HEK293 (cell line): ENCODE measurements around the gene QRICH2.
A peak's percentile ranks its signal among the peaks of the same experiment; 100 is the strongest.

Experiments
- INSM2 ChIP-seq: fragments of 450-650 bp; formaldehyde crosslinking; IDR thresholded peaks from 2 replicates; pipeline ENCODE4 v1.5.1; 2016; ENCODE audit warnings: missing biosample characterization, missing genetic modification characterization
- KLF10 ChIP-seq: fragments of 450-650 bp; IDR thresholded peaks from 2 replicates; pipeline ENCODE4 v1.5.1; 2018; ENCODE audit warnings: missing biosample characterization, mild to moderate bottlenecking, missing genetic modification characterization
- KLF9 ChIP-seq: fragments of 450-650 bp; formaldehyde crosslinking; IDR thresholded peaks from 2 replicates; pipeline ENCODE4 v1.5.1; 2016; ENCODE audit warnings: missing biosample characterization, missing genetic modification characterization, low read depth
- PRDM2 ChIP-seq: fragments of 450-650 bp; formaldehyde crosslinking; IDR thresholded peaks from 2 replicates; pipeline ENCODE4 v1.5.1; 2016; ENCODE audit warnings: missing biosample characterization, missing genetic modification characterization, borderline replicate concordance
- ZBTB48 ChIP-seq: fragments of 450-650 bp; formaldehyde crosslinking; IDR thresholded peaks from 2 replicates; pipeline ENCODE4 v1.5.1; 2016; ENCODE audit warnings: missing biosample characterization, missing genetic modification characterization
- ZBTB7A ChIP-seq: fragments of 450-650 bp; formaldehyde crosslinking; IDR thresholded peaks from 2 replicates; pipeline ENCODE4 v1.5.1; 2016; ENCODE audit warnings: low read depth, missing biosample characterization, missing genetic modification characterization
- ZBTB8A ChIP-seq: fragments of 450-650 bp; formaldehyde crosslinking; IDR thresholded peaks from 2 replicates; pipeline ENCODE4 v1.5.1; 2016; ENCODE audit warnings: missing biosample characterization, missing genetic modification characterization
- ZNF121 ChIP-seq: fragments of 450-650 bp; formaldehyde crosslinking; IDR thresholded peaks from 2 replicates; pipeline ENCODE4 v1.5.1; 2016; ENCODE audit warnings: missing biosample characterization, missing genetic modification characterization
- ZNF169 ChIP-seq: fragments of 450-650 bp; formaldehyde crosslinking; IDR thresholded peaks from 2 replicates; pipeline ENCODE4 v1.5.1; 2016; ENCODE audit warnings: missing biosample characterization, missing genetic modification characterization
- ZNF223 ChIP-seq: fragments of 450-650 bp; formaldehyde crosslinking; IDR thresholded peaks from 2 replicates; pipeline ENCODE4 v1.5.1; 2016; ENCODE audit warnings: missing biosample characterization, missing genetic modification characterization
- ZNF354C ChIP-seq: fragments of 450-650 bp; formaldehyde crosslinking; IDR thresholded peaks from 2 replicates; pipeline ENCODE4 v1.5.1; 2016; ENCODE audit warnings: missing biosample characterization, missing genetic modification characterization, low read depth, borderline replicate concordance
- ZNF423 ChIP-seq: fragments of 450-650 bp; formaldehyde crosslinking; IDR thresholded peaks from 2 replicates; pipeline ENCODE4 v1.5.1; 2016; ENCODE audit warnings: missing biosample characterization, missing genetic modification characterization
- ZNF48 ChIP-seq: fragments of 450-650 bp; formaldehyde crosslinking; IDR thresholded peaks from 2 replicates; pipeline ENCODE4 v1.5.1; 2016; ENCODE audit warnings: missing biosample characterization, missing genetic modification characterization
- ZNF529 ChIP-seq: fragments of 450-650 bp; formaldehyde crosslinking; IDR thresholded peaks from 2 replicates; pipeline ENCODE4 v1.5.1; 2017; ENCODE audit warnings: missing genetic modification characterization, missing biosample characterization; ENCODE audit not compliant: insufficient replicate concordance
- ZNF530 ChIP-seq: fragments of 450-650 bp; formaldehyde crosslinking; IDR thresholded peaks from 2 replicates; pipeline ENCODE4 v1.5.1; 2016; ENCODE audit warnings: low read depth, missing biosample characterization, missing genetic modification characterization
- ZNF580 ChIP-seq: fragments of 450-650 bp; formaldehyde crosslinking; IDR thresholded peaks from 2 replicates; pipeline ENCODE4 v1.5.1; 2016; ENCODE audit warnings: missing biosample characterization, missing genetic modification characterization
- ZNF621 ChIP-seq: fragments of 450-650 bp; formaldehyde crosslinking; IDR thresholded peaks from 2 replicates; pipeline ENCODE4 v1.5.1; 2017; ENCODE audit warnings: missing biosample characterization, missing genetic modification characterization
- ZNF626 ChIP-seq: fragments of 450-650 bp; sonication (Bioruptor Pico); formaldehyde crosslinking; IDR thresholded peaks from 2 replicates; pipeline ENCODE4 v1.5.1; 2018; ENCODE audit warnings: missing biosample characterization, missing genetic modification characterization, inconsistent platforms
- ZNF654 ChIP-seq: fragments of 450-650 bp; formaldehyde crosslinking; IDR thresholded peaks from 2 replicates; pipeline ENCODE4 v1.5.1; 2016; ENCODE audit warnings: low read depth, missing biosample characterization, missing genetic modification characterization
- ZNF791 ChIP-seq: fragments of 450-650 bp; formaldehyde crosslinking; IDR thresholded peaks from 2 replicates; pipeline ENCODE4 v1.5.1; 2016; ENCODE audit warnings: missing biosample characterization, missing genetic modification characterization
- ZSCAN23 ChIP-seq: fragments of 450-650 bp; formaldehyde crosslinking; IDR thresholded peaks from 2 replicates; pipeline ENCODE4 v1.5.1; 2016; ENCODE audit warnings: missing biosample characterization, missing genetic modification characterization
- TF ChIP-seq, protein P1 (sequence below): fragments of 450-650 bp; formaldehyde crosslinking; IDR thresholded peaks from 2 replicates; pipeline ENCODE4 v1.5.1; 2016; ENCODE audit warnings: missing biosample characterization, missing genetic modification characterization
- TF ChIP-seq, protein P2 (sequence below): fragments of 450-650 bp; formaldehyde crosslinking; IDR thresholded peaks from 2 replicates; pipeline ENCODE4 v1.5.1; 2016; ENCODE audit warnings: missing biosample characterization, missing genetic modification characterization
- TF ChIP-seq, protein P3 (sequence below): fragments of 450-650 bp; formaldehyde crosslinking; IDR thresholded peaks from 2 replicates; pipeline ENCODE4 v1.5.1; 2016; ENCODE audit warnings: missing biosample characterization, missing genetic modification characterization

Gene QRICH2

DNA sequence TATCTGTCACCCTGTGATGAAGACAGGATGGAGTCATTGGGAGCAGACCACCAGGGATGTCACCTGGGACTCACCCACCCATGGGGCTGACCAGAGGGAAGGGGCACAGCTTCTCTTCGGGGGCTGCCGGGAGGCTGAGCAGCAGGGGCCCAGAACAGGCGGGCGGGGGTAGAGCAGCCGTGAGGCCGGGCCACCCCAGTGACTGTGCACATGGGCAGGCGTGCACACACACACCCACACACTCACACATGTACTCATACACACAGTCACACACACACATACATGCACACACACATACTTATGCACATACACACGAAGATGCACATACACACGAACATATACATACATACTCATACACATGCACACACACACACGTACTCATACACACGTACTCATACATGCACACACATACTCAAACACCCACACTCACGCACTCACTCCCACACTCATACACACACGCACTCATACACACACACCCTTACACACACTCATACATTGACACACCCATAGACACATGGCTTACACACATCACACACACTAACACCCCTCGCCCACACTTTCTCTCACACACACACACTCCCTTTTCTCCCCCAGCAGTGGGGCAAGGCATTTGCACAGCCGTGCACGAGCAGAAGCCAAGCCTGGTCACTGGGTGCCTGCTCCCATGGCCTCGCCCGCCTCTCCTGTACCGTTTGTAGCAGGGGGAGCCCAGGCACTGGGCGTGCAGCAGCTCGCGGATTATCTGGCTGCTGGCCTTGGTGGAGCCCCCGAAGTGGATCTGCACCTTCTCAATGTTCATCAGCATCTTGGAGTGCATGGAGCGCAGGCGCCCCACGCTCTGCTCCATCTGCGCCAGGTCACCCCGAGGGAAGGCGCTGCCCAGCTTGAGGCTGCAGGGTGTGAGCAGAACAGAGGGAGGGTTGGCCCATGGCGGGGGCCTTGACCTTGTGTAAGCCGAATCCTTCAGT lies 30.5 kb downstream of the QRICH2 start (continued):
- TF ChIP-seq ZNF621, result peak; percentile 57; the same call in 1 of the 2 replicates
- TF ChIP-seq, protein P1, sequence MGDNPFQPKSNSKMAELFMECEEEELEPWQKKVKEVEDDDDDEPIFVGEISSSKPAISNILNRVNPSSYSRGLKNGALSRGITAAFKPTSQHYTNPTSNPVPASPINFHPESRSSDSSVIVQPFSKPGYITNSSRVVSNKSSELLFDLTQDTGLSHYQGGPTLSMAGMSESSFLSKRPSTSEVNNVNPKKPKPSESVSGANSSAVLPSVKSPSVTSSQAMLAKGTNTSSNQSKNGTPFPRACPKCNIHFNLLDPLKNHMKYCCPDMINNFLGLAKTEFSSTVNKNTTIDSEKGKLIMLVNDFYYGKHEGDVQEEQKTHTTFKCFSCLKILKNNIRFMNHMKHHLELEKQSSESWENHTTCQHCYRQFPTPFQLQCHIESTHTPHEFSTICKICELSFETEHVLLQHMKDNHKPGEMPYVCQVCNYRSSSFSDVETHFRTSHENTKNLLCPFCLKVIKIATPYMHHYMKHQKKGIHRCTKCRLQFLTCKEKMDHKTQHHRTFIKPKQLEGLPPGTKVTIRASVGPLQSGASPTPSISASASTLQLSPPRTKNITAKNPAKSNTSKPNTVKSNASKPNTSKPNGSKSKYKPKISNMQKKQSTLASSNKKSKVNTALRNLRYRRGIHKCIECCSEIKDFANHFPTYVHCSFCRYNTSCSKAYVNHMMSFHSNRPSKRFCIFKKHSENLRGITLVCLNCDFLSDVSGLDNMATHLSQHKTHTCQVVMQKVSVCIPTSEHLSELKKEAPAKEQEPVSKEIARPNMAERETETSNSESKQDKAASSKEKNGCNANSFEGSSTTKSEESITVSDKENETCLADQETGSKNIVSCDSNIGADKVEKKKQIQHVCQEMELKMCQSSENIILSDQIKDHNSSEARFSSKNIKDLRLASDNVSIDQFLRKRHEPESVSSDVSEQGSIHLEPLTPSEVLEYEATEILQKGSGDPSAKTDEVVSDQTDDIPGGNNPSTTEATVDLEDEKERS (tag by site-specific recombination), result no peak
- no peak for TF ChIP-seq ZNF223 (tag by site-specific recombination)
- no peak for TF ChIP-seq INSM2 (tag by site-specific recombination)
- TF ChIP-seq ZNF169, result 0 out of 2 replicates have a peak, but pooled peaks have one; percentile 60
- no peak for TF ChIP-seq ZNF654
- TF ChIP-seq ZSCAN23 (tag by site-specific recombination), result peak; percentile 19; the same call in 1 of the 2 replicates
- no peak for TF ChIP-seq ZNF48 (tag by site-specific recombination)
- no peak for TF ChIP-seq ZBTB8A (tag by site-specific recombination)
- no peak for TF ChIP-seq ZNF791 (tag by site-specific recombination)
- no peak for TF ChIP-seq ZNF580 (tag by site-specific recombination)
- no peak for TF ChIP-seq ZNF423 (tag by site-specific recombination)
- TF ChIP-seq ZBTB48 (tag by site-specific recombination), result 0 out of 2 replicates have a peak, but pooled peaks have one; percentile 24
- no peak for TF ChIP-seq KLF10 (tag by site-specific recombination)
- no peak for TF ChIP-seq ZNF354C (tag by site-specific recombination)
- peak; percentile 75; the same call in 1 of the 2 replicates for TF ChIP-seq ZBTB7A (tag by site-specific recombination)
- no peak for TF ChIP-seq ZNF121
- TF ChIP-seq, protein P2, sequence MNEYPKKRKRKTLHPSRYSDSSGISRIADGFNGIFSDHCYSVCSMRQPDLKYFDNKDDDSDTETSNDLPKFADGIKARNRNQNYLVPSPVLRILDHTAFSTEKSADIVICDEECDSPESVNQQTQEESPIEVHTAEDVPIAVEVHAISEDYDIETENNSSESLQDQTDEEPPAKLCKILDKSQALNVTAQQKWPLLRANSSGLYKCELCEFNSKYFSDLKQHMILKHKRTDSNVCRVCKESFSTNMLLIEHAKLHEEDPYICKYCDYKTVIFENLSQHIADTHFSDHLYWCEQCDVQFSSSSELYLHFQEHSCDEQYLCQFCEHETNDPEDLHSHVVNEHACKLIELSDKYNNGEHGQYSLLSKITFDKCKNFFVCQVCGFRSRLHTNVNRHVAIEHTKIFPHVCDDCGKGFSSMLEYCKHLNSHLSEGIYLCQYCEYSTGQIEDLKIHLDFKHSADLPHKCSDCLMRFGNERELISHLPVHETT (tag by site-specific recombination), result no peak
- TF ChIP-seq, protein P3, sequence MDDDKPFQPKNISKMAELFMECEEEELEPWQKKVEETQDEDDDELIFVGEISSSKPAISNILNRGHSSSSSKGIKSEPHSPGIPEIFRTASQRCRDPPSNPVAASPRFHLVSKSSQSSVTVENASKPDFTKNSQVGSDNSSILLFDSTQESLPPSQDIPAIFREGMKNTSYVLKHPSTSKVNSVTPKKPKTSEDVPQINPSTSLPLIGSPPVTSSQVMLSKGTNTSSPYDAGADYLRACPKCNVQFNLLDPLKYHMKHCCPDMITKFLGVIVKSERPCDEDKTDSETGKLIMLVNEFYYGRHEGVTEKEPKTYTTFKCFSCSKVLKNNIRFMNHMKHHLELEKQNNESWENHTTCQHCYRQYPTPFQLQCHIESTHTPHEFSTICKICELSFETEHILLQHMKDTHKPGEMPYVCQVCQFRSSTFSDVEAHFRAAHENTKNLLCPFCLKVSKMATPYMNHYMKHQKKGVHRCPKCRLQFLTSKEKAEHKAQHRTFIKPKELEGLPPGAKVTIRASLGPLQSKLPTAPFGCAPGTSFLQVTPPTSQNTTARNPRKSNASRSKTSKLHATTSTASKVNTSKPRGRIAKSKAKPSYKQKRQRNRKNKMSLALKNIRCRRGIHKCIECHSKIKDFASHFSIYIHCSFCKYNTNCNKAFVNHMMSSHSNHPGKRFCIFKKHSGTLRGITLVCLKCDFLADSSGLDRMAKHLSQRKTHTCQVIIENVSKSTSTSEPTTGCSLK, result 0 out of 2 replicates have a peak, but pooled peaks have one; percentile 45
- peak; percentile 46; the same call in 1 of the 2 replicates for TF ChIP-seq KLF9 (tag by site-specific recombination)
- TF ChIP-seq ZNF529, result no peak
- TF ChIP-seq ZNF626 (tag by site-specific recombination), result no peak
- no peak for TF ChIP-seq PRDM2 (tag by site-specific recombination)
- no peak for TF ChIP-seq ZNF530 (tag by site-specific recombination)
